ENCODE results near the gene PXYLP1.
A peak's percentile ranks its signal among the peaks of the same experiment; 100 is the strongest.

Gene PXYLP1

GRCh38 chr3:141229132-141229531, 2.5 kb upstream of the PXYLP1 start:
- no peak for DNase-seq

- no peak for DNase-seq
Observed at GRCh38 chr3:141230293-141230692, 1.3 kb upstream of the PXYLP1 start.

GRCh38 chr3:141231952-141232823, 563 bp downstream of the PXYLP1 start:
- no peak for DNase-seq

GRCh38 chr3:141233457-141234161, 2.0 kb downstream of the PXYLP1 start:
- DNase-seq, result no peak

- no peak for DNase-seq
Observed at GRCh38 chr3:141234283-141234682, 2.7 kb downstream of the PXYLP1 start.

GRCh38 chr3:141235661-141236171, 4.1 kb downstream of the PXYLP1 start:
- DNase-seq, result no peak

GRCh38 chr3:141236361-141236760, 4.7 kb downstream of the PXYLP1 start:
- DNase-seq, result no peak

- DNase-seq, result peak; percentile 85
Observed at GRCh38 chr3:141237701-141238521, 6.3 kb downstream of the PXYLP1 start.

GRCh38 chr3:141239511-141240281, 8.1 kb downstream of the PXYLP1 start:
- peak; percentile 70 for DNase-seq

GRCh38 chr3:141240286-141240685, 8.7 kb downstream of the PXYLP1 start:
- DNase-seq, result no peak

- no peak for DNase-seq
Observed at GRCh38 chr3:141240687-141241615, 9.3 kb downstream of the PXYLP1 start.

GRCh38 chr3:141241616-141242376, 10.2 kb downstream of the PXYLP1 start:
- DNase-seq, result no peak

- no peak for DNase-seq
Observed at GRCh38 chr3:141242377-141243092, 10.9 kb downstream of the PXYLP1 start.

- no peak for DNase-seq
Observed at GRCh38 chr3:141243271-141243707, 11.7 kb downstream of the PXYLP1 start.

- DNase-seq, result no peak
Observed at GRCh38 chr3:141246224-141246957, 14.8 kb downstream of the PXYLP1 start.

- DNase-seq, result no peak
Observed at GRCh38 chr3:141246958-141247301, 15.3 kb downstream of the PXYLP1 start.

GRCh38 chr3:141248064-141248463, 16.4 kb downstream of the PXYLP1 start:
- no peak for DNase-seq

GRCh38 chr3:141249041-141249440, 17.4 kb downstream of the PXYLP1 start:
- DNase-seq, result no peak

GRCh38 chr3:141250342-141250741, 18.7 kb downstream of the PXYLP1 start:
- no peak for DNase-seq

All from NCI-H2081 treated with DMSO at 0.1 percent for 48 hours (cell line).